ENCODE data around the gene MDN1.

GRCh38 chr6:89702349-89702748 lies 117.2 kb downstream of the MDN1 start:
- TF ChIP-seq EP300 (IDR thresholded peaks at IDR 0.05), result no peak
- TF ChIP-seq POLR2A (IDR thresholded peaks at IDR 0.05), result no peak
- TF ChIP-seq, protein P1, sequence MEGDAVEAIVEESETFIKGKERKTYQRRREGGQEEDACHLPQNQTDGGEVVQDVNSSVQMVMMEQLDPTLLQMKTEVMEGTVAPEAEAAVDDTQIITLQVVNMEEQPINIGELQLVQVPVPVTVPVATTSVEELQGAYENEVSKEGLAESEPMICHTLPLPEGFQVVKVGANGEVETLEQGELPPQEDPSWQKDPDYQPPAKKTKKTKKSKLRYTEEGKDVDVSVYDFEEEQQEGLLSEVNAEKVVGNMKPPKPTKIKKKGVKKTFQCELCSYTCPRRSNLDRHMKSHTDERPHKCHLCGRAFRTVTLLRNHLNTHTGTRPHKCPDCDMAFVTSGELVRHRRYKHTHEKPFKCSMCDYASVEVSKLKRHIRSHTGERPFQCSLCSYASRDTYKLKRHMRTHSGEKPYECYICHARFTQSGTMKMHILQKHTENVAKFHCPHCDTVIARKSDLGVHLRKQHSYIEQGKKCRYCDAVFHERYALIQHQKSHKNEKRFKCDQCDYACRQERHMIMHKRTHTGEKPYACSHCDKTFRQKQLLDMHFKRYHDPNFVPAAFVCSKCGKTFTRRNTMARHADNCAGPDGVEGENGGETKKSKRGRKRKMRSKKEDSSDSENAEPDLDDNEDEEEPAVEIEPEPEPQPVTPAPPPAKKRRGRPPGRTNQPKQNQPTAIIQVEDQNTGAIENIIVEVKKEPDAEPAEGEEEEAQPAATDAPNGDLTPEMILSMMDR (IDR thresholded peaks at IDR 0.05), result no peak

All from stomach (tissue), 4 donors.